Gastrocnemius medialis (tissue), 4 donors: ENCODE data around the gene SLC29A3. TPM values are rescaled to one million over a fixed set of nuclear protein-coding genes. Genes with fewer than 3 reads are reported as not detected.

Experiments used
- ATAC-seq, 2 donors: fragments of 150-250 bp; one replicate each; pipeline ENCODE4 v1.9.1; 2016
- DNase-seq, 2 donors: peaks; one replicate each; pipeline ENCODE4 v3.0.0-alpha.2; 2019
- H3K27ac ChIP-seq, 4 donors: fragments of 200-600 bp; sonication (generic); 1 replicate in 1 of 4; 2 replicates in 3 of 4; pipeline ENCODE4 v1.5.1; 2016 to 2018; ENCODE audit warnings: mild to moderate bottlenecking in 2 of 4, moderate library complexity in 1 of 4
- H3K27me3 ChIP-seq, 3 donors: fragments of 200-600 bp; sonication (generic) in 2 of 3; 1 replicate in 1 of 3; 2 replicates in 2 of 3; pipeline versions ENCODE4 v1.5.1 to v1.6.0; 2016 to 2019; ENCODE audit warnings: mild to moderate bottlenecking in 1 of 3, moderate library complexity in 1 of 3
- H3K36me3 ChIP-seq, 2 donors: fragments of 200-600 bp; sonication (generic) in 1 of 2; one replicate each; pipeline ENCODE4 v1.5.1; 2017 to 2018
- H3K4me1 ChIP-seq, 2 donors: fragments of 200-600 bp; sonication (generic) in 1 of 2; one replicate each; pipeline ENCODE4 v1.5.1; 2016 to 2017; ENCODE audit warnings: mild to moderate bottlenecking in 2 of 2
- H3K4me3 ChIP-seq, 4 donors: fragments of 200-600 bp; sonication (generic) in 3 of 4; 1 replicate in 1 of 4; 2 replicates in 3 of 4; pipeline ENCODE4 v1.5.1; 2016 to 2019; ENCODE audit warnings: mild to moderate bottlenecking in 2 of 4
- H3K9me3 ChIP-seq, 3 donors: fragments of 200-600 bp; sonication (generic) in 2 of 3; 1 replicate in 1 of 3; 2 replicates in 2 of 3; pipeline ENCODE4 v1.5.1; 2016 to 2019
- POLR2A ChIP-seq, 2 donors: fragments of 450-650 bp; IDR thresholded peaks; one replicate each; pipeline ENCODE4 v1.6.1; 2017; ENCODE audit warnings: antibody characterized with exemption in 2 of 2, mild to moderate bottlenecking in 2 of 2, moderate library complexity in 2 of 2
- in situ Hi-C, 4 donors: fragments of 200-750 bp; cut with MboI; loops; one replicate each; pipeline versions ENCODE4 v1.15.0 to v1.8.0; 2017; ENCODE audit warnings: low sequenced_read_pairs in 4 of 4
- intact Hi-C: fragments of 100-400 bp; cut with DNase I; formaldehyde crosslinking; loops from one replicate; pipeline ENCODE4 v1.15.1; 2023; ENCODE audit warnings: low total_unique reads
- total RNA-seq, 4 donors: library from RNA; depleted of rRNA; stranded (reverse); fragments of >200 nt; gene quantifications; one replicate each; pipeline versions ENCODE4 v1.1.0 to v1.2.3, GENCODE V29; 2016
- TF ChIP-seq, protein P1 (sequence below), 5 experiments: fragments of 450-650 bp in 3 of 5; fragments of 200-600 bp in 2 of 5; sonication (generic) in 2 of 5; IDR thresholded peaks in 4 of 5; conservative IDR thresholded peaks in 1 of 5; 1 replicate in 4 of 5; 2 replicates in 1 of 5; pipeline ENCODE4 v1.5.1; 2016 to 2019; ENCODE audit warnings: antibody characterized with exemption in 5 of 5, mild to moderate bottlenecking in 3 of 5, moderate library complexity in 3 of 5

Gene SLC29A3
- total RNA-seq, 4 donors from 2014 or later, result 0.36 to 2.8 (median 2.0) TPM

DNA sequence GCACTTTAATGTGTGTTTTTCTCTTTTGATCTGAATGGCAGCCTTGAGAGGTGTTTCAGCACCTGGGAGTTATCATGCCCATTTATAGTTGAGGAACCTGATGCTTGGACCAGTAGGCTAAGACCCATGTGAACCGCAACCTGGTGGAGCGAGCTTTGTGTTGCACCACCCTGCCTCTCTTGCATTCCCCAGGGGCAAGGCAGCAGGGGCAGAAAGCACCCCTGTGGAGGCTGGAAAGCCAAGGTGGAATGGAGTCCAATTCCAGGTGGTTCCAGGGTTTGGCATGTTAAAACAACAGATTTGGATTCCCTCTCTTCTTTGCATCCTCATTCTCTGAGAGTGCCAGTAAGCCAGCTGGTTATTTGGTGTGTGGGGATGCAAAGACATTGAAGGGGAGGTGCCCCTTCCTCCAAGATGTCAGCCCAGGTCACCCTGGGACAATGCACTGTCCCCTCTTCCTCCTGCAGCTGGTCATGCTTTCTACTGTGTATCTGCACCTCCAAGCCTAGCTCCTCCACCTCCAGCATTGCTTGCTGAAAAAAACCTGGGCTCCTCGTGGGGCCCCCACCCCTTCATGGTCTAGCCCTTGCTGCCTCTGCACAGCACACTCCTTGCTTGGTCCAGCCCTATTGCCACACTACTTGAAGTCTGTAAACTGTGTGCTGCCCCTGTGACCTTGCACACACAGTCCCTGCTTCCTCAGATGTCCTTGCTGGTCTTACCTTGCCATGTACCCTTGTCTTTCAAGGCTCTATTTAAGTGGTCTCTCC is 72.0 kb downstream of the SLC29A3 start:
- in situ Hi-C loops (loop anchor here in 3 of 4 donors (10.0 to 25.0 kb wide), 2 partner anchors 174 to 421 kb away; no protein-coding TSS in a partner anchor), intact Hi-C loops (no loop called here)
- Histone ChIP-seq H3K36me3 (no peaks in the 10 kb centered on the region), H3K27me3 (peaks cover 0 to 3% (median 0%) of the 10 kb centered on the region in 3 donors), H3K9me3 (no peaks in the 10 kb centered on the region), H3K27ac (no peak overlapping the region), H3K4me1 (no peaks in the 10 kb centered on the region), H3K4me3 (no peak overlapping the region)
- TF ChIP-seq POLR2A (IDR thresholded peaks at IDR 0.05), result no peak
- TF ChIP-seq, protein P1, sequence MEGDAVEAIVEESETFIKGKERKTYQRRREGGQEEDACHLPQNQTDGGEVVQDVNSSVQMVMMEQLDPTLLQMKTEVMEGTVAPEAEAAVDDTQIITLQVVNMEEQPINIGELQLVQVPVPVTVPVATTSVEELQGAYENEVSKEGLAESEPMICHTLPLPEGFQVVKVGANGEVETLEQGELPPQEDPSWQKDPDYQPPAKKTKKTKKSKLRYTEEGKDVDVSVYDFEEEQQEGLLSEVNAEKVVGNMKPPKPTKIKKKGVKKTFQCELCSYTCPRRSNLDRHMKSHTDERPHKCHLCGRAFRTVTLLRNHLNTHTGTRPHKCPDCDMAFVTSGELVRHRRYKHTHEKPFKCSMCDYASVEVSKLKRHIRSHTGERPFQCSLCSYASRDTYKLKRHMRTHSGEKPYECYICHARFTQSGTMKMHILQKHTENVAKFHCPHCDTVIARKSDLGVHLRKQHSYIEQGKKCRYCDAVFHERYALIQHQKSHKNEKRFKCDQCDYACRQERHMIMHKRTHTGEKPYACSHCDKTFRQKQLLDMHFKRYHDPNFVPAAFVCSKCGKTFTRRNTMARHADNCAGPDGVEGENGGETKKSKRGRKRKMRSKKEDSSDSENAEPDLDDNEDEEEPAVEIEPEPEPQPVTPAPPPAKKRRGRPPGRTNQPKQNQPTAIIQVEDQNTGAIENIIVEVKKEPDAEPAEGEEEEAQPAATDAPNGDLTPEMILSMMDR (IDR thresholded peaks at IDR 0.05 in 4 of 5, conservative IDR thresholded peaks at IDR 0.05 in 1 of 5), result no peak
- DNase-seq, result no peak
- no peak for ATAC-seq

GRCh38 chr10:71391701-71392100 is 72.6 kb downstream of the SLC29A3 start:
- in situ Hi-C loops, result loop anchor here in 3 of 4 donors (10.0 to 25.0 kb wide), 2 partner anchors 173 to 421 kb away; no protein-coding TSS in a partner anchor
- H3K36me3 ChIP-seq, result no peaks in the 10 kb centered on the region
- TF ChIP-seq, protein P1 (IDR thresholded peaks at IDR 0.05 in 4 of 5, conservative IDR thresholded peaks at IDR 0.05 in 1 of 5), result no peak
- TF ChIP-seq POLR2A (IDR thresholded peaks at IDR 0.05), result no peak
- intact Hi-C loops, result no loop called here
- no peaks in the 10 kb centered on the region for H3K4me1 ChIP-seq
- H3K27ac ChIP-seq, result no peak overlapping the region
- H3K4me3 ChIP-seq, result no peak overlapping the region
- H3K9me3 ChIP-seq, result no peaks in the 10 kb centered on the region
- peaks cover 0 to 3% (median 0%) of the 10 kb centered on the region in 3 donors for H3K27me3 ChIP-seq
- peak in 1 of 2 donors; percentile 54 for ATAC-seq
- no peak for DNase-seq

GRCh38 chr10:71392292-71392691 is 73.2 kb downstream of the SLC29A3 start:
- no peak overlapping the region for H3K4me3 ChIP-seq
- H3K4me1 ChIP-seq, result peaks cover 0 to under 1% of the 10 kb centered on the region in 2 donors
- DNase-seq, result no peak
- H3K27me3 ChIP-seq, result peaks cover 2 to 6% (median 2%) of the 10 kb centered on the region in 3 donors
- no peaks in the 10 kb centered on the region for H3K9me3 ChIP-seq
- H3K36me3 ChIP-seq, result no peaks in the 10 kb centered on the region
- no peak for ATAC-seq
- intact Hi-C loops (no loop called here), in situ Hi-C loops (loop anchor here in 3 of 4 donors (10.0 to 25.0 kb wide), 2 partner anchors 173 to 420 kb away; no protein-coding TSS in a partner anchor)
- H3K27ac ChIP-seq, result no peak overlapping the region
- TF ChIP-seq, protein P1 (IDR thresholded peaks at IDR 0.05 in 4 of 5, conservative IDR thresholded peaks at IDR 0.05 in 1 of 5), result no peak
- TF ChIP-seq POLR2A (IDR thresholded peaks at IDR 0.05), result no peak

- no peak overlapping the region for H3K4me3 ChIP-seq
- no peaks in the 10 kb centered on the region for H3K9me3 ChIP-seq
- intact Hi-C loops, result no loop called here
- H3K27me3 ChIP-seq, result peaks cover 10 to 13% (median 10%) of the 10 kb centered on the region in 3 donors
- H3K36me3 ChIP-seq, result no peaks in the 10 kb centered on the region
- no peak overlapping the region for H3K27ac ChIP-seq
- H3K4me1 ChIP-seq, result peaks cover 5 to 8% of the 10 kb centered on the region in 2 donors
- DNase-seq (no peak), ATAC-seq (no peak)
- TF ChIP-seq POLR2A (IDR thresholded peaks at IDR 0.05), result no peak
- TF ChIP-seq, protein P1 (IDR thresholded peaks at IDR 0.05 in 4 of 5, conservative IDR thresholded peaks at IDR 0.05 in 1 of 5), result no peak
- in situ Hi-C loops, result loop anchor here in 3 of 4 donors (10.0 to 25.0 kb wide), 2 partner anchors 172 to 419 kb away; no protein-coding TSS in a partner anchor
Observed at GRCh38 chr10:71392791-71393781, 74.0 kb downstream of the SLC29A3 start.
